GM18519 (cell line): Measurements from ENCODE around the gene LGI4.

Experiments
- ATAC-seq: cut with Tn5 transposase; IDR thresholded peaks from one replicate; pipeline ENCODE4 v1.9.1; 2021; ENCODE audit warnings: mild to moderate bottlenecking, moderate library complexity; ENCODE audit not compliant: unreplicated experiment, low FRiP score

LGI4 gene

GRCh38 chr19:35134601-35135242 is at the start of gene LGI4:
TSS of gene LGI4 (minus strand) at chr19:35135059. CDS start at chr19:35134680, 379 bp downstream.
- ATAC-seq, result no peak

GRCh38 chr19:35184267-35184666 is 49.4 kb upstream of the LGI4 start:
- ATAC-seq, result no peak

GRCh38 chr19:35181387-35181786 is 46.5 kb upstream of the LGI4 start:
- no peak for ATAC-seq

GRCh38 chr19:35179830-35180229 is 45.0 kb upstream of the LGI4 start:
- no peak for ATAC-seq

GRCh38 chr19:35178701-35179100 is 43.8 kb upstream of the LGI4 start:
- ATAC-seq, result no peak

- ATAC-seq, result no peak
These were observed 42.8 kb upstream of the LGI4 start for GRCh38 chr19:35177377-35178274.

- no peak for ATAC-seq
These were observed 41.3 kb upstream of the LGI4 start for GRCh38 chr19:35176181-35176570.

- no peak for ATAC-seq
These were observed 39.4 kb upstream of the LGI4 start for GRCh38 chr19:35174226-35174625.

- no peak for ATAC-seq
These were observed 36.9 kb upstream of the LGI4 start for GRCh38 chr19:35171730-35172129.

- ATAC-seq, result no peak
These were observed 35.7 kb upstream of the LGI4 start for GRCh38 chr19:35170359-35171061.

GRCh38 chr19:35169221-35169995 is 34.5 kb upstream of the LGI4 start:
- no peak for ATAC-seq

GRCh38 chr19:35168196-35168595 is 33.3 kb upstream of the LGI4 start:
- no peak for ATAC-seq

GRCh38 chr19:35167251-35168119 is 32.6 kb upstream of the LGI4 start:
- ATAC-seq, result no peak

- ATAC-seq, result no peak
These were observed 31.5 kb upstream of the LGI4 start for GRCh38 chr19:35166100-35167063.

- ATAC-seq, result no peak
These were observed 30.6 kb upstream of the LGI4 start for GRCh38 chr19:35165200-35166058.

- no peak for ATAC-seq
These were observed 29.6 kb upstream of the LGI4 start for GRCh38 chr19:35164418-35164817.

GRCh38 chr19:35162471-35163326 is 27.8 kb upstream of the LGI4 start:
- no peak for ATAC-seq
